Measurements from ENCODE around the gene MDN1. TPM values are rescaled to one million over a fixed set of nuclear protein-coding genes. Genes with fewer than 3 reads are reported as not detected.
"Not testable (repeated sequence)": the region's sequence is repeated elsewhere in the genome, so short reads cannot be mapped to it uniquely, and the experiment has no call there.

The MDN1 gene
- total RNA-seq, 2 experiments from 2014 or later = 48.6 to 62.3 TPM

DNA sequence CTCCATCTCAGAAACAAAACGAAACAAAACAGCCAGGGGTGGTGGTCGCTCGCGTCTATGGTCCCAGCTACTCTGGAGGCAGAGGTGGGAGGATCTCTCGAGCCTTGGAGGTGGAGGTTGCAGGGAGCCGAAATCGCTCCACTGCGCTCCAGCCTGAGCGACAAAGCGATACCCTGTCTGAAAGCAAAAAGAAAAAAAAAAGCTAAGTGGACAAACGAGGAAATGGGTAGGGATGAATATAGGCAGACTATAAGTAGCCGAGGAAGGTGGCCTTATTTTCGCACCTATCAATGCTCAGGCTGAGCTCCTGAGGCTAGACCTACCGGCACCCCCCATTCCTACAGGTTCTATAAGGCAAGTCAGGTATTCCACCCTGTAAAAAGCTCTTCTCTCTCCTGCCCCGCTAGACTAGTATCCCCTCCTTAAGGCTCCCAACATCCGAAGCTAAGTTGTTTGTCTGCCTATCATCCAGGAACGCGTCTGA is 9.4 kb upstream of the MDN1 start:
- intact Hi-C loops (cut with micrococcal nuclease; ENCODE audit: unreplicated experiment) = loop anchor here (5.0 kb wide), 1 partner anchor 468 kb away; the partner anchor contains the start of gene BACH2
- POLR2A ChIA-PET = interaction anchor here (0.5 to 2.3 kb wide), 15 partner anchors 8 to 469 kb away, joined by 3 to 45 read pairs (median 4); partner anchors contain the start of gene MDN1
- H3K36me3 ChIP-seq (ENCODE audit: insufficient read depth, low read length) = peaks cover 35% of the 10 kb centered on the region
- BruUV-seq (replicated peaks) = TSS peak; percentile 92
- peak overlapping the region; percentile 83 for H3K4me2 ChIP-seq (ENCODE audit: low read length)
- H2AFZ ChIP-seq (ENCODE audit: low read length) = peak overlapping the region; percentile 88
- peak; percentile 45 for DNase-seq (ENCODE audit: low spot score)
- TF ChIP-seq EZH2phosphoT487 (IDR thresholded peaks at IDR 0.05; ENCODE audit: borderline replicate concordance, low read depth, low read length) = no peak
- TF ChIP-seq, protein P1, sequence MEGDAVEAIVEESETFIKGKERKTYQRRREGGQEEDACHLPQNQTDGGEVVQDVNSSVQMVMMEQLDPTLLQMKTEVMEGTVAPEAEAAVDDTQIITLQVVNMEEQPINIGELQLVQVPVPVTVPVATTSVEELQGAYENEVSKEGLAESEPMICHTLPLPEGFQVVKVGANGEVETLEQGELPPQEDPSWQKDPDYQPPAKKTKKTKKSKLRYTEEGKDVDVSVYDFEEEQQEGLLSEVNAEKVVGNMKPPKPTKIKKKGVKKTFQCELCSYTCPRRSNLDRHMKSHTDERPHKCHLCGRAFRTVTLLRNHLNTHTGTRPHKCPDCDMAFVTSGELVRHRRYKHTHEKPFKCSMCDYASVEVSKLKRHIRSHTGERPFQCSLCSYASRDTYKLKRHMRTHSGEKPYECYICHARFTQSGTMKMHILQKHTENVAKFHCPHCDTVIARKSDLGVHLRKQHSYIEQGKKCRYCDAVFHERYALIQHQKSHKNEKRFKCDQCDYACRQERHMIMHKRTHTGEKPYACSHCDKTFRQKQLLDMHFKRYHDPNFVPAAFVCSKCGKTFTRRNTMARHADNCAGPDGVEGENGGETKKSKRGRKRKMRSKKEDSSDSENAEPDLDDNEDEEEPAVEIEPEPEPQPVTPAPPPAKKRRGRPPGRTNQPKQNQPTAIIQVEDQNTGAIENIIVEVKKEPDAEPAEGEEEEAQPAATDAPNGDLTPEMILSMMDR (conservative IDR thresholded peaks at IDR 0.05; ENCODE audit: low read length) = no peak
- no peaks in the 10 kb centered on the region for H3K9me2 ChIP-seq (ENCODE audit: insufficient read depth, low read length)
- H3K79me2 ChIP-seq (ENCODE audit: insufficient read depth, low read depth, low read length) = peaks cover 33% of the 10 kb centered on the region
- peaks cover 9% of the 10 kb centered on the region for H3K4me1 ChIP-seq (ENCODE audit: insufficient read depth, low read length, poor library complexity, severe bottlenecking)
- no peaks in the 10 kb centered on the region for H3K9me3 ChIP-seq (ENCODE audit: low read length)
- CTCF ChIA-PET (ENCODE audit: unreplicated experiment) = interaction anchor here (0.7 to 1.5 kb wide), 4 partner anchors 9 to 457 kb away, joined by 3 to 7 read pairs (median 4); no protein-coding TSS in a partner anchor
- H3K27ac ChIP-seq (ENCODE audit: low read depth, low read length, poor library complexity, severe bottlenecking) = peak overlapping the region; percentile 79
- peak overlapping the region; percentile 86 for H3K4me3 ChIP-seq (ENCODE audit: low read depth, low read length, poor library complexity, severe bottlenecking)
- H4K20me1 ChIP-seq (ENCODE audit: insufficient read depth, low read length) = no peaks in the 10 kb centered on the region

GRCh38 chr6:89828475-89828987 is 8.9 kb upstream of the MDN1 start:
- peak overlapping the region; percentile 88 for H2AFZ ChIP-seq (ENCODE audit: low read length)
- intact Hi-C loops (cut with micrococcal nuclease; ENCODE audit: unreplicated experiment) = loop anchor here (5.0 kb wide), 1 partner anchor 469 kb away; the partner anchor contains the start of gene BACH2
- ChIA-PET CTCF (ENCODE audit: unreplicated experiment) (interaction anchor here (1.5 kb wide), 1 partner anchor 8 kb away, joined by 7 read pairs; no protein-coding TSS in a partner anchor), POLR2A (interaction anchor here (0.5 to 2.3 kb wide), 13 partner anchors 9 to 469 kb away, joined by 3 to 45 read pairs (median 4); partner anchors contain the start of gene MDN1)
- peaks cover 28% of the 10 kb centered on the region for H3K79me2 ChIP-seq (ENCODE audit: insufficient read depth, low read depth, low read length)
- not testable (repeated sequence) for H4K20me1 ChIP-seq (ENCODE audit: insufficient read depth, low read length); DNase-seq (ENCODE audit: low spot score); H3K9me3 ChIP-seq (ENCODE audit: low read length); H3K4me1 ChIP-seq (ENCODE audit: insufficient read depth, low read length, poor library complexity, severe bottlenecking); BruUV-seq (replicated peaks); H3K9me2 ChIP-seq (ENCODE audit: insufficient read depth, low read length)
- H3K4me3 ChIP-seq (ENCODE audit: low read depth, low read length, poor library complexity, severe bottlenecking) = peak overlapping the region; percentile 86
- peaks cover 30% of the 10 kb centered on the region for H3K36me3 ChIP-seq (ENCODE audit: insufficient read depth, low read length)
- peak overlapping the region; percentile 79 for H3K27ac ChIP-seq (ENCODE audit: low read depth, low read length, poor library complexity, severe bottlenecking)
- peak overlapping the region; percentile 83 for H3K4me2 ChIP-seq (ENCODE audit: low read length)

DNA sequence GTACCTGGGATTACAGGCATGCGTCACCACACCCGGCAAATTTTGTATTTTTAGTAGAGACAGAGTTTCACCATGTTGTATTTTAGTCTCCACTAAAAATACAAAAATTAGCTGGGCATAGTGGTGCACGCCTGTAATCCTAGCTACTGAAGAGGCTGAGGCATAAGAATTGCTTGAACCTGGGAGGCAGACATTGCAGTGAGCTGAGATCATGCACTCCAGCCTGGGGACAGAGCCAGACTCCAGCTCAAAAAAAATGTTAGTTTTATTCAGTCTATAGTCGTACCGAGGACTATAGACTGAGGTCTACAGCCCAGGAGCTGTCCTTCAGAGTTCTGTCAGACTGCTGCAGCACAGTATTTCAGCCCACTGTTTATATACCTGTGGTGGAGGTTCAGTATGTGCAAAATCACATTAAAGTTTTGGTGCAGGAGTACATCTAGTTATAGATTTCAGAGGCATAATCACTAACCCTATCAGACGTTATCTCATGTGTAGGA is 6.5 kb upstream of the MDN1 start:
- CTCF ChIA-PET (ENCODE audit: unreplicated experiment) = no interaction called here
- Histone ChIP-seq H3K4me1 (ENCODE audit: insufficient read depth, low read length, poor library complexity, severe bottlenecking) (peaks cover 1% of the 10 kb centered on the region), H3K79me2 (ENCODE audit: insufficient read depth, low read depth, low read length) (peaks cover 12% of the 10 kb centered on the region), H3K36me3 (ENCODE audit: insufficient read depth, low read length) (peaks cover 5% of the 10 kb centered on the region), H3K4me3 (ENCODE audit: low read depth, low read length, poor library complexity, severe bottlenecking) (no peak overlapping the region), H3K4me2 (ENCODE audit: low read length) (no peak overlapping the region), H3K27ac (ENCODE audit: low read depth, low read length, poor library complexity, severe bottlenecking) (no peak overlapping the region), H2AFZ (ENCODE audit: low read length) (no peak overlapping the region), H4K20me1 (ENCODE audit: insufficient read depth, low read length) (no peaks in the 10 kb centered on the region), H3K9me2 (ENCODE audit: insufficient read depth, low read length) (no peaks in the 10 kb centered on the region), H3K9me3 (ENCODE audit: low read length) (no peaks in the 10 kb centered on the region)
- intact Hi-C loops (cut with micrococcal nuclease; ENCODE audit: unreplicated experiment) = loop anchor here (5.0 kb wide), 1 partner anchor 471 kb away; the partner anchor contains the start of gene BACH2
- TF ChIP-seq EZH2phosphoT487 (IDR thresholded peaks at IDR 0.05; ENCODE audit: borderline replicate concordance, low read depth, low read length) = no peak
- TF ChIP-seq, protein P1 (conservative IDR thresholded peaks at IDR 0.05; ENCODE audit: low read length) = no peak
- POLR2A ChIA-PET = interaction anchor here (0.6 to 0.7 kb wide), 2 partner anchors 465 to 518 kb away, joined by 3 read pairs; no protein-coding TSS in a partner anchor
- no peak for DNase-seq (ENCODE audit: low spot score)
- BruUV-seq (replicated peaks) = no TSS peak

Data from OCI-LY7 (cell line).